ENCODE data around the gene OR5T2.
"Not testable (repeated sequence)": the region's sequence is repeated elsewhere in the genome, so short reads cannot be mapped to it uniquely, and the experiment has no call there.

Gene OR5T2

GRCh38 chr11:56234155-56234554 is at the start of gene OR5T2:
Gene OR5T2, minus strand, starts transcription at chr11:56234255. Its CDS starts 1,193 bp downstream, at chr11:56233062.
- no peak for DNase-seq (ENCODE audit: low spot score)

GRCh38 chr11:56273854-56274253 is 39.8 kb upstream of the OR5T2 start, which contains the start of gene OR5T1:
Gene OR5T1, plus strand, starts transcription at chr11:56274154. Its CDS starts 1,485 bp downstream, at chr11:56275639.
- DNase-seq (ENCODE audit: low spot score): no peak

GRCh38 chr11:56271092-56271491 is 37.0 kb upstream of the OR5T2 start:
- no peak for DNase-seq (ENCODE audit: low spot score)

GRCh38 chr11:56251954-56252353 is 17.9 kb upstream of the OR5T2 start, which contains the start of gene OR5T3:
Gene OR5T3, plus strand, starts transcription at chr11:56252254. Its CDS starts 0 bp downstream, at chr11:56252254.
- DNase-seq (ENCODE audit: low spot score): no peak

GRCh38 chr11:56219735-56220134 is 14.3 kb downstream of the OR5T2 start:
- not testable (repeated sequence) for DNase-seq (ENCODE audit: low spot score)

- no peak for DNase-seq (ENCODE audit: low spot score)
Measured at GRCh38 chr11:56214537-56214936, 19.5 kb downstream of the OR5T2 start.

GRCh38 chr11:56207790-56208189 is 26.3 kb downstream of the OR5T2 start:
- DNase-seq (ENCODE audit: low spot score): no peak

GRCh38 chr11:56197367-56197766 is 36.7 kb downstream of the OR5T2 start:
- DNase-seq (ENCODE audit: low spot score): no peak

- DNase-seq (ENCODE audit: low spot score): no peak
Measured at GRCh38 chr11:56196705-56197104, 37.4 kb downstream of the OR5T2 start.

- DNase-seq (ENCODE audit: low spot score): no peak
Measured at GRCh38 chr11:56188602-56189001, 45.5 kb downstream of the OR5T2 start.

GRCh38 chr11:56183459-56183858 is 50.6 kb downstream of the OR5T2 start:
- DNase-seq (ENCODE audit: low spot score): no peak
